DOHH2 (cell line): Measurements from ENCODE around the gene RASL10A.

Experiments
- CTCF ChIP-seq: fragments of 200-600 bp; sonication (generic); IDR thresholded peaks from one replicate; pipeline ENCODE4 v1.5.1; 2014; ENCODE audit warnings: antibody characterized with exemption, mild to moderate bottlenecking, low read depth, low read length; ENCODE audit not compliant: poor library complexity, severe bottlenecking
- EZH2phosphoT487 ChIP-seq: fragments of 200-600 bp; sonication (generic); IDR thresholded peaks from 2 replicates; pipeline ENCODE4 v1.6.1; 2017; ENCODE audit warnings: borderline replicate concordance, mild to moderate bottlenecking, antibody characterized with exemption, low read length, moderate library complexity, mixed read lengths

DNA sequence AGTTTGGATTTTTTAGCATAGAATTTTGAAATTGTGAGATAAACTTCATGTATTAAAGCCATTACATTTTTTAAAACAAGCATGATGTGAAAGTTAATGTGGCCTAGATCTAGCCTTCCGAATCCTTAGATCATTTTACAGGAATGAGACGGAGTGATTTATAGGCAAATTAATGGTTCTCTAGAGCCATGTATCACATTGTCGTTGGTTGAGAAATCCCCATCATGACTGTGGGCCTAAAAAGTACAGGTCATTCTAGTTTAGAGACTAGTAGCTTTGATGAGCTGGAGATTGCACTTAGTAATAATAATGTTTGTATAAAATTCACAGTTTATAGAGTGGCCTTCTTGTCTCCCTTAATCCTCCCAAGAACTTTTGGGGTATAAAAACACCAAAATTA lies 40.3 kb downstream of the RASL10A start:
- no peak for TF ChIP-seq CTCF
- no peak for TF ChIP-seq EZH2phosphoT487
